H9 (cell line): ENCODE data around the gene NOX5. TPM values are rescaled to one million over a fixed set of nuclear protein-coding genes. Genes with fewer than 3 reads are reported as not detected.

Experiments
- DNase-seq: peaks from one replicate; pipeline ENCODE4 v3.0.0-alpha.2; 2017
- H2AFZ ChIP-seq: one replicate; pipeline ENCODE4 v1.6.1; 2013; ENCODE audit warnings: mild to moderate bottlenecking, low read length, control low read depth, moderate library complexity
- H2AK5ac ChIP-seq: 2 replicates; pipeline ENCODE4 v1.6.1; 2013; ENCODE audit warnings: low read length, control low read depth, mixed read lengths; ENCODE audit not compliant: insufficient read length
- H2BK120ac ChIP-seq: one replicate; pipeline ENCODE4 v1.6.1; 2013; ENCODE audit warnings: low read depth, mild to moderate bottlenecking, low read length, control low read depth, inconsistent platforms; ENCODE audit not compliant: poor library complexity, severe bottlenecking
- H2BK12ac ChIP-seq: 2 replicates; pipeline ENCODE4 v1.6.1; 2013; ENCODE audit warnings: low read length, control low read depth, mixed read lengths, low read depth; ENCODE audit not compliant: insufficient read length
- H2BK15ac ChIP-seq: 2 replicates; pipeline ENCODE4 v1.6.1; 2013; ENCODE audit warnings: low read depth, low read length, control low read depth
- H2BK20ac ChIP-seq: one replicate; pipeline ENCODE4 v1.6.1; 2013; ENCODE audit warnings: low read depth, mild to moderate bottlenecking, low read length, control low read depth, inconsistent platforms; ENCODE audit not compliant: poor library complexity, severe bottlenecking
- H2BK5ac ChIP-seq: 2 replicates; pipeline ENCODE4 v1.6.1; 2013; ENCODE audit warnings: low read length, control low read depth, mixed read lengths; ENCODE audit not compliant: insufficient read length
- H3K14ac ChIP-seq: 2 replicates; pipeline ENCODE4 v1.6.1; 2013; ENCODE audit warnings: low read length, control low read depth; ENCODE audit not compliant: insufficient read depth
- H3K18ac ChIP-seq: 2 replicates; pipeline ENCODE4 v1.6.1; 2013; ENCODE audit warnings: low read depth, mild to moderate bottlenecking, mixed read lengths, low read length, control low read depth; ENCODE audit not compliant: insufficient read length
- H3K23ac ChIP-seq: 2 replicates; pipeline ENCODE4 v1.6.1; 2013; ENCODE audit warnings: low read length, control low read depth, mixed read lengths, low read depth; ENCODE audit not compliant: insufficient read length
- H3K23me2 ChIP-seq: 2 replicates; pipeline ENCODE4 v1.6.1; 2013; ENCODE audit warnings: low read depth, mild to moderate bottlenecking, mixed read lengths, low read length, control low read depth; ENCODE audit not compliant: insufficient read length, poor library complexity, severe bottlenecking
- H3K27ac ChIP-seq: 2 replicates; pipeline ENCODE4 v1.5.1; 2013; ENCODE audit warnings: low read length, control low read depth, mixed read lengths, low read depth; ENCODE audit not compliant: insufficient read length
- H3K27me3 ChIP-seq: 2 replicates; pipeline ENCODE4 v1.6.1; 2013; ENCODE audit warnings: low read length, control low read depth, inconsistent platforms; ENCODE audit not compliant: insufficient read depth
- H3K4ac ChIP-seq: 2 replicates; pipeline ENCODE4 v1.6.1; 2013; ENCODE audit warnings: low read depth, mild to moderate bottlenecking, control low read depth, inconsistent platforms, low read length, moderate library complexity
- H3K4me1 ChIP-seq: 2 replicates; pipeline ENCODE4 v1.6.1; 2013; ENCODE audit warnings: low read length, control low read depth, inconsistent platforms; ENCODE audit not compliant: insufficient read depth
- H3K4me2 ChIP-seq: 2 replicates; pipeline ENCODE4 v1.6.1; 2013; ENCODE audit warnings: low read length, control low read depth, mixed read lengths; ENCODE audit not compliant: insufficient read length, insufficient read depth
- H3K56ac ChIP-seq: 2 replicates; pipeline ENCODE4 v1.6.1; 2013; ENCODE audit warnings: low read depth, mild to moderate bottlenecking, mixed read lengths, low read length, control low read depth; ENCODE audit not compliant: insufficient read length
- H3K79me1 ChIP-seq: 2 replicates; pipeline ENCODE4 v1.6.1; 2013; ENCODE audit warnings: low read depth, mild to moderate bottlenecking, moderate library complexity, low read length, control low read depth, inconsistent platforms; ENCODE audit not compliant: insufficient read depth, poor library complexity, severe bottlenecking
- H3K79me2 ChIP-seq: 2 replicates; pipeline ENCODE4 v1.6.1; 2013; ENCODE audit warnings: low read length, control low read depth, inconsistent platforms; ENCODE audit not compliant: insufficient read depth
- H3K9ac ChIP-seq: 2 replicates; pipeline ENCODE4 v1.6.1; 2013; ENCODE audit warnings: low read length, control low read depth, mixed read lengths; ENCODE audit not compliant: insufficient read length; ENCODE audit errors: extremely low read depth
- H3K9me3 ChIP-seq: one replicate; pipeline ENCODE4 v1.6.1; 2013; ENCODE audit warnings: low read depth, low read length, inconsistent platforms; ENCODE audit not compliant: control insufficient read depth
- H3T11ph ChIP-seq: one replicate; pipeline ENCODE4 v1.6.1; 2013; ENCODE audit warnings: mild to moderate bottlenecking, low read length, control low read depth, inconsistent platforms
- H4K20me1 ChIP-seq: one replicate; pipeline ENCODE4 v1.6.1; 2013; ENCODE audit not compliant: control insufficient read depth, insufficient read length, insufficient read depth
- H4K5ac ChIP-seq: 2 replicates; pipeline ENCODE4 v1.6.1; 2013; ENCODE audit warnings: low read depth, mild to moderate bottlenecking, mixed read lengths, low read length, control low read depth; ENCODE audit not compliant: insufficient read length
- H4K8ac ChIP-seq: replicated peaks from 2 replicates; pipeline ENCODE4 v1.6.1; 2013; ENCODE audit warnings: low read length, control low read depth, mixed read lengths, low read depth; ENCODE audit not compliant: insufficient read length
- H4K91ac ChIP-seq: 2 replicates; pipeline ENCODE4 v1.6.1; 2013; ENCODE audit warnings: low read depth, mild to moderate bottlenecking, moderate library complexity, mixed read lengths, low read length, control low read depth; ENCODE audit not compliant: insufficient read length
- H3K27ac Mint-ChIP-seq, 3 experiments: 2 replicates in 2 of 3; 3 replicates in 1 of 3; pipeline ENCODE4 v1.8.0; 2020 to 2021; ENCODE audit warnings: mixed read lengths in 3 of 3, mild to moderate bottlenecking in 1 of 3, moderate library complexity in 1 of 3
- H3K27me3 Mint-ChIP-seq: 2 replicates; pipeline ENCODE4 v1.8.0; 2021; ENCODE audit warnings: low read depth, mild to moderate bottlenecking, moderate library complexity, mixed read lengths
- H3K36me3 Mint-ChIP-seq, 3 experiments: 2 replicates in 2 of 3; 3 replicates in 1 of 3; pipeline ENCODE4 v1.8.0; 2020 to 2021; ENCODE audit warnings: low read depth in 3 of 3, mixed read lengths in 3 of 3; ENCODE audit not compliant: insufficient read depth in 1 of 3
- H3K4me1 Mint-ChIP-seq, 2 experiments: 2 replicates each; pipeline ENCODE4 v1.8.0; 2020; ENCODE audit warnings: mixed read lengths in 2 of 2
- H3K4me3 Mint-ChIP-seq, 2 experiments: 2 replicates in 1 of 2; 3 replicates in 1 of 2; pipeline ENCODE4 v1.8.0; 2020 to 2021; ENCODE audit warnings: mild to moderate bottlenecking in 2 of 2, mixed read lengths in 2 of 2, moderate library complexity in 1 of 2
- H3K9me3 Mint-ChIP-seq, 2 experiments: 2 replicates in 1 of 2; 3 replicates in 1 of 2; pipeline ENCODE4 v1.8.0; 2020; ENCODE audit warnings: mild to moderate bottlenecking in 2 of 2, mixed read lengths in 2 of 2, moderate library complexity in 1 of 2
- total RNA-seq: library from RNA; stranded (reverse); gene quantifications from 2 replicates; pipeline ENCODE4 v1.2.1, GENCODE V29; 2021
- TF ChIP-seq, protein P1 (sequence below): fragments of 200-600 bp; sonication (generic); conservative IDR thresholded peaks from 3 replicates; pipeline ENCODE4 v1.8.0; 2021; ENCODE audit warnings: antibody characterized with exemption, mild to moderate bottlenecking

NOX5 gene
- total RNA-seq, 1 experiment from 2014 or later, result 0.04 TPM

DNA sequence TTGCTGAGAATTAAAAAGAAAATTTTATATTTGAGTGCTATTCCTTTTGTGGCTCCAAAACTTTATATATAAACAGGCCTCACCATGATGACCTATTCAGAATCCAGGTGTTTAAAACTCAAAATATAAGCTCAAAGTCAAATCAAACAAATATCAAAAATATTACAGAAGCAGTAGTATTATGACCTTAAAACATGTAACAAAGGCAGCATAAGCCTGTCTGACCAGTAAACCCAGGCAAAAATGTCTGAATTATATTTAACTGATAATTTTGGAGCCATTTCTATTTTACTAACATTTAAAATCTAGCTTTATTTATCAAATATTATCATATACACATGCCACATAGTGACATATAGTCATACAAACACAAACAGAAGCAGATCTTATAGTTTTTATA lies 6.4 kb upstream of the NOX5 start:
- DNase-seq, result no peak
- Histone ChIP-seq H3K79me2 (no peaks in the 10 kb centered on the region), H2AK5ac (no peak overlapping the region), H2BK15ac (no peak overlapping the region), H3K9ac (no peak overlapping the region), H3K79me1 (no peaks in the 10 kb centered on the region), H4K5ac (no peak overlapping the region), H3K4me2 (no peak overlapping the region), H3K56ac (no peak overlapping the region), H3K4me1 (no peaks in the 10 kb centered on the region), H3K9me3 (peaks cover 8% of the 10 kb centered on the region), H3T11ph (no peak overlapping the region), H3K23ac (no peak overlapping the region), H4K20me1 (peaks cover 3% of the 10 kb centered on the region), H4K91ac (no peak overlapping the region), H2BK12ac (no peak overlapping the region), H3K18ac (no peak overlapping the region), H2BK120ac (no peak overlapping the region), H2BK20ac (no peak overlapping the region), H3K14ac (no peak overlapping the region), H4K8ac (no peak overlapping the region), H3K23me2 (no peaks in the 10 kb centered on the region), H2BK5ac (no peak overlapping the region), H2AFZ (no peak overlapping the region), H3K27ac (no peak overlapping the region), H3K27me3 (no peaks in the 10 kb centered on the region), H3K4ac (no peak overlapping the region)
- TF ChIP-seq, protein P1, sequence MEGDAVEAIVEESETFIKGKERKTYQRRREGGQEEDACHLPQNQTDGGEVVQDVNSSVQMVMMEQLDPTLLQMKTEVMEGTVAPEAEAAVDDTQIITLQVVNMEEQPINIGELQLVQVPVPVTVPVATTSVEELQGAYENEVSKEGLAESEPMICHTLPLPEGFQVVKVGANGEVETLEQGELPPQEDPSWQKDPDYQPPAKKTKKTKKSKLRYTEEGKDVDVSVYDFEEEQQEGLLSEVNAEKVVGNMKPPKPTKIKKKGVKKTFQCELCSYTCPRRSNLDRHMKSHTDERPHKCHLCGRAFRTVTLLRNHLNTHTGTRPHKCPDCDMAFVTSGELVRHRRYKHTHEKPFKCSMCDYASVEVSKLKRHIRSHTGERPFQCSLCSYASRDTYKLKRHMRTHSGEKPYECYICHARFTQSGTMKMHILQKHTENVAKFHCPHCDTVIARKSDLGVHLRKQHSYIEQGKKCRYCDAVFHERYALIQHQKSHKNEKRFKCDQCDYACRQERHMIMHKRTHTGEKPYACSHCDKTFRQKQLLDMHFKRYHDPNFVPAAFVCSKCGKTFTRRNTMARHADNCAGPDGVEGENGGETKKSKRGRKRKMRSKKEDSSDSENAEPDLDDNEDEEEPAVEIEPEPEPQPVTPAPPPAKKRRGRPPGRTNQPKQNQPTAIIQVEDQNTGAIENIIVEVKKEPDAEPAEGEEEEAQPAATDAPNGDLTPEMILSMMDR, result no peak
- H3K27ac Mint-ChIP-seq, result no peak overlapping the region
- peaks cover 19% of the 10 kb centered on the region in 2 experiments for H3K9me3 Mint-ChIP-seq
- peaks cover 3 to 9% of the 10 kb centered on the region in 2 experiments; a peak in 3 of 4 replicates for H3K4me1 Mint-ChIP-seq
- H3K27me3 Mint-ChIP-seq, result no peaks in the 10 kb centered on the region; the same call in none of the 2 replicates
- H3K36me3 Mint-ChIP-seq, result peaks cover 6 to 23% (median 12%) of the 10 kb centered on the region in 3 experiments
- no peak overlapping the region for H3K4me3 Mint-ChIP-seq
